ENCODE measurements around the gene MDM4.

GRCh38 chr1:204503913-204504519 is 12.2 kb upstream of the MDM4 start:
- TF ChIP-seq POLR2A (IDR thresholded peaks at IDR 0.05; ENCODE audit: low read depth): no peak
- no peak for TF ChIP-seq CTCF (IDR thresholded peaks at IDR 0.05)
- no peak for TF ChIP-seq POLR2AphosphoS5 (IDR thresholded peaks at IDR 0.05)
